Hepatocyte (in vitro differentiated cells): ENCODE results near the gene CARMIL3.

Experiments
- EZH2 ChIP-seq: fragments of 200-600 bp; sonication (generic); IDR thresholded peaks from 2 replicates; pipeline ENCODE4 v1.6.1; 2016; ENCODE audit warnings: antibody characterized with exemption, mild to moderate bottlenecking, borderline replicate concordance
- EZH2phosphoT487 ChIP-seq: fragments of 200-600 bp; sonication (generic); IDR thresholded peaks from one replicate; pipeline ENCODE4 v1.6.1; 2018; ENCODE audit warnings: antibody characterized with exemption, mild to moderate bottlenecking, low read depth, moderate library complexity; ENCODE audit not compliant: unreplicated experiment, severe bottlenecking
- TF ChIP-seq, protein P1 (sequence below): fragments of 200-600 bp; sonication (generic); IDR thresholded peaks from 2 replicates; pipeline ENCODE4 v1.5.1; 2016; ENCODE audit warnings: antibody characterized with exemption, mild to moderate bottlenecking; ENCODE audit not compliant: poor library complexity

DNA sequence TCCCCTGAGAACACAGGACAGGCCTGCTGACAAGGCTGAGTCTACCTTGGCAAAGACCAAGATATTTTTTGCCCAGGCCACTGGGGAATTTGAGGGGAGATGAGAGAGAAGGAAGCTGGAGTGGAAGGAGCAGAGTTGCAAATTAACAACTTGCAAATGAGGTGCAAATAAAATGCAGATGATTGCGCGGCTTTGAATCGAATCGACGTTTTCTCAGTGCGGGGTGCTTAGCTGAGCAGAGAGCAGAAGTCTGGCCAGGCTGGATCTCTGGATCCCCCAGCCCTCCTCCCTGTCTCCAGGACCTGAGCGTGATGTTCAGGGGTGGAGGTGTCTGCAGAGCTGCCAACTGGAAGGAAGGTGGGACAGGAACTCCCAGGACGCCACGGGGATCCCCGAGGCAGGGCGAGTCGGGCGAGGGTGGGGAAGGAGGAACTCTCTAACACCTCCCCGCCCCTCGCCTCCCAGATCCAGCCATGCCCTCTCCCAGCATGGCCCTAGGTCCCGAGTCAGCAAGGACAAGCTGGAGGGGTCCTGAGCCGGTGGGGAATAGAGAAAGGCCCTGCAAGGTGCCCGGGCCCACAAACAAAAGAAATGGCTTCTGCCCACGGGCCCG, 527 bp upstream of the CARMIL3 start:
- TF ChIP-seq EZH2phosphoT487, result no peak
- TF ChIP-seq, protein P1, sequence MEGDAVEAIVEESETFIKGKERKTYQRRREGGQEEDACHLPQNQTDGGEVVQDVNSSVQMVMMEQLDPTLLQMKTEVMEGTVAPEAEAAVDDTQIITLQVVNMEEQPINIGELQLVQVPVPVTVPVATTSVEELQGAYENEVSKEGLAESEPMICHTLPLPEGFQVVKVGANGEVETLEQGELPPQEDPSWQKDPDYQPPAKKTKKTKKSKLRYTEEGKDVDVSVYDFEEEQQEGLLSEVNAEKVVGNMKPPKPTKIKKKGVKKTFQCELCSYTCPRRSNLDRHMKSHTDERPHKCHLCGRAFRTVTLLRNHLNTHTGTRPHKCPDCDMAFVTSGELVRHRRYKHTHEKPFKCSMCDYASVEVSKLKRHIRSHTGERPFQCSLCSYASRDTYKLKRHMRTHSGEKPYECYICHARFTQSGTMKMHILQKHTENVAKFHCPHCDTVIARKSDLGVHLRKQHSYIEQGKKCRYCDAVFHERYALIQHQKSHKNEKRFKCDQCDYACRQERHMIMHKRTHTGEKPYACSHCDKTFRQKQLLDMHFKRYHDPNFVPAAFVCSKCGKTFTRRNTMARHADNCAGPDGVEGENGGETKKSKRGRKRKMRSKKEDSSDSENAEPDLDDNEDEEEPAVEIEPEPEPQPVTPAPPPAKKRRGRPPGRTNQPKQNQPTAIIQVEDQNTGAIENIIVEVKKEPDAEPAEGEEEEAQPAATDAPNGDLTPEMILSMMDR, result no peak
- TF ChIP-seq EZH2, result no peak
